ENCODE measurements around the gene KDELR3. TPM values are rescaled to one million over a fixed set of nuclear protein-coding genes. Genes with fewer than 3 reads are reported as not detected.

Gene KDELR3
- total RNA-seq, 1 experiment from 2014 or later = 33.1 TPM

GRCh38 chr22:38481162-38481870 lies 13.4 kb downstream of the KDELR3 start:
- DNase-seq (ENCODE audit: low read depth, low spot score) = no peak
- ChIA-PET RAD21 (ENCODE audit: low non-redundant PET in 1 of 2, low total read pairs in 2 of 2, uncharacterized antibody in 2 of 2, unreplicated experiment in 2 of 2) (no interaction called here), POLR2A (interaction anchor here (1.2 kb wide), 1 partner anchor 15 kb away, joined by 4 read pairs; no protein-coding TSS in a partner anchor), CTCF (no interaction called here)
- BruUV-seq (replicated peaks) = no TSS peak
- Histone ChIP-seq H3K9me3 (ENCODE audit: control insufficient read depth in 1 of 2, insufficient read depth in 1 of 2, low read depth in 1 of 2, low read length in 2 of 2) (no peaks in the 10 kb centered on the region), H4K20me1 (ENCODE audit: insufficient read depth) (no peaks in the 10 kb centered on the region), H3K4me1 (ENCODE audit: control insufficient read depth in 1 of 2, insufficient read depth in 2 of 2, low read length in 2 of 2) (no peaks in the 10 kb centered on the region), H3K36me3 (ENCODE audit: control insufficient read depth in 1 of 2, insufficient read depth in 2 of 2, low read length in 2 of 2) (peaks cover 31 to 49% of the 10 kb centered on the region in 2 experiments), H3K9ac (ENCODE audit: low read length) (no peak overlapping the region), H3K27ac (ENCODE audit: low read depth, low read length) (no peak overlapping the region), H3K27me3 (ENCODE audit: insufficient read depth, low read length) (no peaks in the 10 kb centered on the region), H2AFZ (ENCODE audit: low read depth, low read length, poor library complexity, severe bottlenecking) (no peak overlapping the region), H3K4me2 (ENCODE audit: low read length) (no peak overlapping the region), H3K4me3 (replicated peaks in 1 of 2; ENCODE audit: low read depth in 1 of 2, low read length in 2 of 2) (no peak overlapping the region), H3K79me2 (ENCODE audit: insufficient read depth, low read length) (peaks cover 5% of the 10 kb centered on the region; the same call in 1 of the 2 replicates), H3K9me2 (ENCODE audit: insufficient read depth) (no peaks in the 10 kb centered on the region)
- ATAC-seq = no peak
- intact Hi-C loops (cut with micrococcal nuclease) = no loop called here
- TF ChIP-seq, protein P1, sequence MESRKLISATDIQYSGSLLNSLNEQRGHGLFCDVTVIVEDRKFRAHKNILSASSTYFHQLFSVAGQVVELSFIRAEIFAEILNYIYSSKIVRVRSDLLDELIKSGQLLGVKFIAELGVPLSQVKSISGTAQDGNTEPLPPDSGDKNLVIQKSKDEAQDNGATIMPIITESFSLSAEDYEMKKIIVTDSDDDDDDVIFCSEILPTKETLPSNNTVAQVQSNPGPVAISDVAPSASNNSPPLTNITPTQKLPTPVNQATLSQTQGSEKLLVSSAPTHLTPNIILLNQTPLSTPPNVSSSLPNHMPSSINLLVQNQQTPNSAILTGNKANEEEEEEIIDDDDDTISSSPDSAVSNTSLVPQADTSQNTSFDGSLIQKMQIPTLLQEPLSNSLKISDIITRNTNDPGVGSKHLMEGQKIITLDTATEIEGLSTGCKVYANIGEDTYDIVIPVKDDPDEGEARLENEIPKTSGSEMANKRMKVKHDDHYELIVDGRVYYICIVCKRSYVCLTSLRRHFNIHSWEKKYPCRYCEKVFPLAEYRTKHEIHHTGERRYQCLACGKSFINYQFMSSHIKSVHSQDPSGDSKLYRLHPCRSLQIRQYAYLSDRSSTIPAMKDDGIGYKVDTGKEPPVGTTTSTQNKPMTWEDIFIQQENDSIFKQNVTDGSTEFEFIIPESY (IDR thresholded peaks at IDR 0.05; ENCODE audit: extremely low read depth, insufficient replicate concordance, low read length) = no peak
- no peak for TF ChIP-seq ZFX (IDR thresholded peaks at IDR 0.05)
- TF ChIP-seq RAD21 (IDR thresholded peaks at IDR 0.05; ENCODE audit: low read depth) = no peak
- TF ChIP-seq SRF (IDR thresholded peaks at IDR 0.05; ENCODE audit: low read depth) = no peak
- TF ChIP-seq, protein P2, sequence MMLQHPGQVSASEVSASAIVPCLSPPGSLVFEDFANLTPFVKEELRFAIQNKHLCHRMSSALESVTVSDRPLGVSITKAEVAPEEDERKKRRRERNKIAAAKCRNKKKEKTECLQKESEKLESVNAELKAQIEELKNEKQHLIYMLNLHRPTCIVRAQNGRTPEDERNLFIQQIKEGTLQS (IDR thresholded peaks at IDR 0.05) = no peak
- TF ChIP-seq EZH2 (IDR thresholded peaks at IDR 0.05) = no peak
- no peak for TF ChIP-seq YY1 (IDR thresholded peaks at IDR 0.05; ENCODE audit: extremely low read depth, insufficient replicate concordance, low read depth, low read length)
- TF ChIP-seq, protein P3, sequence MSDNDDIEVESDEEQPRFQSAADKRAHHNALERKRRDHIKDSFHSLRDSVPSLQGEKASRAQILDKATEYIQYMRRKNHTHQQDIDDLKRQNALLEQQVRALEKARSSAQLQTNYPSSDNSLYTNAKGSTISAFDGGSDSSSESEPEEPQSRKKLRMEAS (IDR thresholded peaks at IDR 0.05) = no peak
- TF ChIP-seq, protein P4, sequence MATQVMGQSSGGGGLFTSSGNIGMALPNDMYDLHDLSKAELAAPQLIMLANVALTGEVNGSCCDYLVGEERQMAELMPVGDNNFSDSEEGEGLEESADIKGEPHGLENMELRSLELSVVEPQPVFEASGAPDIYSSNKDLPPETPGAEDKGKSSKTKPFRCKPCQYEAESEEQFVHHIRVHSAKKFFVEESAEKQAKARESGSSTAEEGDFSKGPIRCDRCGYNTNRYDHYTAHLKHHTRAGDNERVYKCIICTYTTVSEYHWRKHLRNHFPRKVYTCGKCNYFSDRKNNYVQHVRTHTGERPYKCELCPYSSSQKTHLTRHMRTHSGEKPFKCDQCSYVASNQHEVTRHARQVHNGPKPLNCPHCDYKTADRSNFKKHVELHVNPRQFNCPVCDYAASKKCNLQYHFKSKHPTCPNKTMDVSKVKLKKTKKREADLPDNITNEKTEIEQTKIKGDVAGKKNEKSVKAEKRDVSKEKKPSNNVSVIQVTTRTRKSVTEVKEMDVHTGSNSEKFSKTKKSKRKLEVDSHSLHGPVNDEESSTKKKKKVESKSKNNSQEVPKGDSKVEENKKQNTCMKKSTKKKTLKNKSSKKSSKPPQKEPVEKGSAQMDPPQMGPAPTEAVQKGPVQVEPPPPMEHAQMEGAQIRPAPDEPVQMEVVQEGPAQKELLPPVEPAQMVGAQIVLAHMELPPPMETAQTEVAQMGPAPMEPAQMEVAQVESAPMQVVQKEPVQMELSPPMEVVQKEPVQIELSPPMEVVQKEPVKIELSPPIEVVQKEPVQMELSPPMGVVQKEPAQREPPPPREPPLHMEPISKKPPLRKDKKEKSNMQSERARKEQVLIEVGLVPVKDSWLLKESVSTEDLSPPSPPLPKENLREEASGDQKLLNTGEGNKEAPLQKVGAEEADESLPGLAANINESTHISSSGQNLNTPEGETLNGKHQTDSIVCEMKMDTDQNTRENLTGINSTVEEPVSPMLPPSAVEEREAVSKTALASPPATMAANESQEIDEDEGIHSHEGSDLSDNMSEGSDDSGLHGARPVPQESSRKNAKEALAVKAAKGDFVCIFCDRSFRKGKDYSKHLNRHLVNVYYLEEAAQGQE (IDR thresholded peaks at IDR 0.05; ENCODE audit: low read depth) = no peak
- no peak for TF ChIP-seq FOSL1 (IDR thresholded peaks at IDR 0.05; ENCODE audit: low read depth)
- TF ChIP-seq TCF7L2 (IDR thresholded peaks at IDR 0.05; ENCODE audit: borderline replicate concordance, extremely low read depth, insufficient read depth, insufficient read length) = no peak
- no peak for TF ChIP-seq EGR1 (IDR thresholded peaks at IDR 0.05; ENCODE audit: low read depth)
- TF ChIP-seq ZNF274 (IDR thresholded peaks at IDR 0.05; ENCODE audit: low read depth, low read length) = no peak
- no peak for TF ChIP-seq SP1 (IDR thresholded peaks at IDR 0.05; ENCODE audit: low read depth)
- TF ChIP-seq CTCF (IDR thresholded peaks at IDR 0.05 in 2 of 3, conservative IDR thresholded peaks at IDR 0.05 in 1 of 3; ENCODE audit: borderline replicate concordance in 1 of 3, insufficient read depth in 1 of 3, low read depth in 2 of 3, low read length in 2 of 3) = no peak
- TF ChIP-seq EZH2phosphoT487 (IDR thresholded peaks at IDR 0.05; ENCODE audit: borderline replicate concordance) = no peak
- no peak for TF ChIP-seq POLR2A (IDR thresholded peaks at IDR 0.05; ENCODE audit: borderline replicate concordance, extremely low read depth, insufficient read depth, insufficient read length)
- TF ChIP-seq JUND (IDR thresholded peaks at IDR 0.05) = no peak
- TF ChIP-seq CBX3 (IDR thresholded peaks at IDR 0.05; ENCODE audit: low read depth) = no peak
- no peak for TF ChIP-seq SIN3A (IDR thresholded peaks at IDR 0.05; ENCODE audit: low read depth)

Measured in HCT116 (cell line).